ENCODE data around the gene FLOT2.
A peak's percentile ranks its signal among the peaks of the same experiment; 100 is the strongest.
"Not testable (repeated sequence)": the region's sequence is repeated elsewhere in the genome, so short reads cannot be mapped to it uniquely, and the experiment has no call there.

FLOT2 gene

DNA sequence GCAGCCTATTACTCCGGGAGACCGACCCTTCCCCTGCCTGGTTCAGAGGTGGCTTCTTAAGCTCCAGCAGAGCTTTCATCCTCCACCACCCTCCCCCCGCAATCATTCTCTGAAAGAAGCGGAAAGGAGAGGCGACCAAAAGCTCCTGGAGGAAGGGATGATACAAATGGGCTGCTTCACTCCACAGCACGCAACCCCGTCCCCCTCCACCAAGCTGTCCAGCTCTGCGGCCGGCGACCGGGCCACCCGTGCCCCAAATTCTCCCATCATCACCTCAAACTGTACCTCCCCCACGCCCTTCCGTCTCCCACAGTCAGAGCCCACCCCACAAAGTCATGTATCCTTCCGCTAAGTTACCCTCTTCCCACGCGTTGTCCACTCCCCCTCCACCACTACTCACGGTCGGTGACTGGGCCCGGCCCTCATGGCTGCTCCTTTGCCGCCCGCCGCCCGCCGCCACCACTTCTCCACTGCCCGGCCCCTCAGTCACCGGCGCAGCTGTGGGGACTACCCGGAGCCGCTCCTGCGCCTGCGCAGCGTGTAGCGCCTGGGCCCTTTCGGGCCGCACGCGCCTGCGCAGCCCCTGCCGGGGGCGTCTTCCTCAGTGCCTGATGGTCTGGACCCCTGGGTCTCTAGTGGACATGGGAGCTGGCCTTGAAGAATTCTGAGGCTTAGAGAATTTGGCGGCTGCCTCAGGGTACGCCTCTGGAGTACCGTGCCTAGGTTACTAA lies 55.1 kb downstream of the FLOT2 start, which contains the start of gene FAM222B:
FAM222B (minus strand) TSS at position 509 of the 731 bp plus-strand sequence. CDS start 76,123 bp downstream, outside the sequence.
- DNase-seq (ENCODE audit: low read depth), result peak; percentile 76

DNA sequence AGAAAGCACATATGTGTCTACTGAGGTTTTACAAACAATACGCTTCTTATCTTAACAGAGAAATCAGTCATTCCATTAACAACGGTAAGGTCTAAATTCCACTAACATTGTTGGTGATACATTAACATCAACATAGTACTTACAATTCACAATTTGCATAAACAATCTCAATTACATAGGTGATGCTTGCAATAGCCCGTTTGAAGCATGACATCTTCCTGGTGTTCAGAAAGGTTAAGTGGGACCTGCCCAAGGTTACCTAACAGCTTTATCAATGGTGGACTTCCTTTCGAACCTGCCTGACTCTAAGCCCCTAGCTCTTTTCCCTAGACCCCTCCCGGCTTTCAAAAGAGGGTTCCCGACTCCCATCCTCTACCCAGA lies 55.6 kb downstream of the FLOT2 start:
- DNase-seq (ENCODE audit: low read depth), result no peak

DNA sequence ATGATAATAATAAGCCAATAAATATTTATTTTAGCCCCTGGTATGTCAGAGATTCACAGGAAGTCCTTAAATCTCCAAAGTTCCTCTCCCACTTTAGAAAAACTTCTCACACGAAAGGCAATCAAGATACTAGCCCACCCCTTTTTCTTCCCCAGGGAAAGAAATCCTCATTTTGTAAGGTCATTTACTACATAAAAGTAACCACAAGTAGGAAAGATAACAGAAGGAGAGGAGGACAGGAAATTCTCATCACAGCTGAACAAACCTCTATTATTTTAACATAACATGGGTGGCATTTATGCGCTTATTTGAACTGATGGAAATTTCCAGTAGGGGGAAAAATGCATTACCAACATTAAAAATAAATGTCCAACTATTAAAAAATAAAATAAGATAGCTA lies 58.3 kb downstream of the FLOT2 start:
- DNase-seq (ENCODE audit: low read depth), result no peak

DNA sequence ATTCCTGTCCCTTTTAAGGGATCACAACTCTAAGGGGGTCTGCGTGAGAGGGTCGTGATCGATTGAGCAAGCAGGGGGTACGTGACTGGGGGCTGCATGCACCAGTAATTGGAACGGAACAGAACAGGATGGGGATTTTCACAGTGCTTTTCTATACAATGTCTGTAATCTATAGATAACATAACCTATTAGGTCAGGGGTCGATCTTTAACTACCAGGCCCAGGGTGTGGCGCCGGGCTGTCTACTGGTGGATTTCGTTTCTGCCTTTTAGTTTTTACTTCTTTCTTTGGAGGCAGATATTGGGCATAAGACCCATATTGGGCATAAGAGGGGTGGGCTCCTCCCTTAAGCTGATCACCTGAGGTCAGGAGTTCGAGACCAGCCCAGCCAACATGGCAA lies 61.0 kb downstream of the FLOT2 start:
- DNase-seq (ENCODE audit: low read depth), result not testable (repeated sequence)

DNA sequence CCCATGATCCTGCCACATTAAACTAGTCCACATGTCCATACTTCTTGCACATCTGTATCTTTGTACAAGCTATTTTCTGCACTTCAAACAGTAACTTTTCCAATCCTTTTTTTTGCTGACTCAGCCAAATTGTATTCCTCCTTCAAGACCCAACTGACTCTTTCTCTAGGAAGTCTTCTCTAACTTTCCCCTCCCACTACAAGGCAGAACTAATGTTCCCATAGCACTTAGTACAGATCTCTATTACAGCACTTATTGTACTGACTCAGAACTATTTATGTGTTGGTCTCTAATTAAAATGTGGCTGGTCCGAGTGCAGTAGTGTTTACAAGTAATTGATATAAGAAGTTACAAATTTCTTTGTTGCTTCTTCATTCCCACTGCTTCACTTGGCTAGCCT lies 63.1 kb downstream of the FLOT2 start:
- no peak for DNase-seq (ENCODE audit: low read depth)
